Common myeloid progenitor, CD34-positive (primary cell): Measurements from ENCODE around the gene GMPPA.

Source experiments
- CTCF ChIA-PET: fragments of 350-600 bp; sonication (Branson Sonifier 250); formaldehyde crosslinking; loops from one replicate; lab custom pipeline; 2021; ENCODE audit warnings: antibody characterized with exemption; lab: Charles Lee
- POLR2A ChIA-PET: fragments of 350-600 bp; sonication (Branson Sonifier 250); formaldehyde crosslinking; loops from one replicate; lab custom pipeline; 2021; ENCODE audit warnings: antibody characterized with exemption; lab: Charles Lee
- DNase-seq, 3 donors: peaks; one replicate each; pipeline versions ENCODE4 v3.0.0 to v3.0.0-alpha.2; 2013
- H3K27ac ChIP-seq, 2 experiments: 1 replicate in 1 of 2; 2 replicates in 1 of 2; pipeline ENCODE4 v1.7.0; 2013; ENCODE audit warnings: inconsistent platforms in 2 of 2, low read length in 2 of 2, mild to moderate bottlenecking in 2 of 2, low read depth in 1 of 2, moderate library complexity in 1 of 2; ENCODE audit not compliant: severe bottlenecking in 2 of 2, insufficient read depth in 1 of 2, poor library complexity in 1 of 2
- H3K27me3 ChIP-seq, 5 experiments: replicated peaks in 2 of 5; 1 replicate in 3 of 5; 2 replicates in 2 of 5; pipeline versions ENCODE4 v1.6.1 to v1.7.0; 2013; ENCODE audit warnings: low read length in 4 of 5, mild to moderate bottlenecking in 2 of 5, moderate library complexity in 2 of 5, inconsistent platforms in 1 of 5; ENCODE audit not compliant: insufficient read depth in 5 of 5, control insufficient read depth in 4 of 5
- H3K36me3 ChIP-seq, 4 experiments: 1 replicate in 2 of 4; 2 replicates in 2 of 4; pipeline versions ENCODE4 v1.6.1 to v1.7.0; 2013; ENCODE audit warnings: low read length in 3 of 4, control low read depth in 1 of 4, mild to moderate bottlenecking in 1 of 4; ENCODE audit not compliant: control insufficient read depth in 4 of 4, insufficient read depth in 4 of 4
- H3K4me1 ChIP-seq, 4 experiments: 1 replicate in 3 of 4; 2 replicates in 1 of 4; pipeline versions ENCODE4 v1.6.1 to v1.7.1; 2013; ENCODE audit warnings: low read length in 3 of 4, mild to moderate bottlenecking in 3 of 4, control low read depth in 1 of 4, inconsistent platforms in 1 of 4, moderate library complexity in 1 of 4; ENCODE audit not compliant: control insufficient read depth in 4 of 4, insufficient read depth in 4 of 4; ENCODE audit errors: control extremely low read depth in 1 of 4
- H3K4me3 ChIP-seq, 7 experiments: 1 replicate in 4 of 7; 2 replicates in 3 of 7; pipeline versions ENCODE4 v1.5.1 to v1.7.0; 2013; ENCODE audit warnings: mild to moderate bottlenecking in 7 of 7, low read length in 6 of 7, moderate library complexity in 6 of 7, inconsistent platforms in 2 of 7, low read depth in 2 of 7, control low read depth in 1 of 7; ENCODE audit not compliant: insufficient read depth in 4 of 7, control insufficient read depth in 1 of 7; ENCODE audit errors: extremely low read depth in 1 of 7
- H3K9me3 ChIP-seq, 5 experiments: 1 replicate in 4 of 5; 2 replicates in 1 of 5; pipeline versions ENCODE4 v1.6.1 to v1.7.1; 2013; ENCODE audit warnings: low read length in 4 of 5, mild to moderate bottlenecking in 2 of 5, inconsistent platforms in 1 of 5, low read depth in 1 of 5, moderate library complexity in 1 of 5; ENCODE audit not compliant: control insufficient read depth in 4 of 5, insufficient read depth in 2 of 5; ENCODE audit errors: control extremely low read depth in 1 of 5
- WGBS: methylation state at CpG from one replicate; pipeline ENCODE4 v1.1.5; 2013; ENCODE audit not compliant: insufficient coverage; 5-methylcytosine and 5-hydroxymethylcytosine counted together

Gene GMPPA

GRCh38 chr2:219461669-219462068, 37.0 kb upstream of the GMPPA start:
- Histone ChIP-seq H3K9me3 (no peaks in the 10 kb centered on the region), H3K4me3 (no peak overlapping the region), H3K27ac (no peak overlapping the region), H3K4me1 (peaks cover 0 to 17% (median under 1%) of the 10 kb centered on the region in 4 experiments), H3K36me3 (no peaks in the 10 kb centered on the region), H3K27me3 (no peaks in the 10 kb centered on the region)
- ChIA-PET CTCF (interaction anchor here (0.5 to 2.8 kb wide), 10 partner anchors 8 to 388 kb away, joined by 3 to 18 read pairs (median 5); no protein-coding TSS in a partner anchor), POLR2A (no interaction called here)
- DNase-seq: no peak
- WGBS: 97% methylated on average over 14 of the region's 14 CpGs

DNA sequence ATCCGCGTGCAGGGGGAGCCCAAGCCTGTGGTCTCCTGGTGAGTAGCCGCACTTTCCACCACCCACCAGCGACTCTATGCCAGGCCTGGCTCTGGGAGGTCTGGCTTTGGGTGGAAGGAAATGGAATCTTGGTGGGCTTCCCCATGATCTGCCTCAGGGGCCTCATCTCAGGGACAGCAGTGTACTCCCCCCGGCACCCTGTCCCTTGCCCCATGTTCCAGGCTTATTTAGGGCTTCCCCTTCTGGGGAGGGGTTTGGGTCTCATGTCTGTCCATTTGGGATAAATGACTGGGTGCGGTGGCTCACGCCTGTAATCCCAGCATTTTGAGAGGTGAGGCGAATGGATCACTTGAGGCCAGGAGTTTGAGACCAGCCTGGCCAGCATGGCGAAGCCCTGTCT, 36.3 kb upstream of the GMPPA start:
- Histone ChIP-seq H3K27ac (no peak overlapping the region), H3K4me1 (peaks cover 0 to 17% (median under 1%) of the 10 kb centered on the region in 4 experiments), H3K4me3 (no peak overlapping the region), H3K9me3 (no peaks in the 10 kb centered on the region), H3K36me3 (no peaks in the 10 kb centered on the region), H3K27me3 (no peaks in the 10 kb centered on the region)
- 97% methylated on average over 6 of the region's 9 CpGs for WGBS
- DNase-seq: no peak
- CTCF ChIA-PET: interaction anchor here (1.1 to 60.5 kb wide), 6 partner anchors 10 to 62 kb away, joined by 5 to 1724 read pairs (median 9); partner anchors contain the start of genes ASIC4, CHPF and TMEM198
- POLR2A ChIA-PET: no interaction called here

GRCh38 chr2:219464286-219465032, 34.2 kb upstream of the GMPPA start:
- no peak for DNase-seq
- WGBS: 98% methylated on average over 16 of the region's 21 CpGs
- H3K4me1 ChIP-seq: peaks cover 0 to 14% (median under 1%) of the 10 kb centered on the region in 4 experiments
- no peaks in the 10 kb centered on the region for H3K36me3 ChIP-seq
- no peak overlapping the region for H3K27ac ChIP-seq
- ChIA-PET POLR2A (interaction anchor here (0.6 kb wide), 1 partner anchor 37 kb away, joined by 3 read pairs; no protein-coding TSS in a partner anchor), CTCF (interaction anchor here (1.0 to 60.5 kb wide), 8 partner anchors 9 to 60 kb away, joined by 3 to 1724 read pairs (median 6); partner anchors contain the start of genes ASIC4, CHPF and TMEM198)
- H3K9me3 ChIP-seq: no peaks in the 10 kb centered on the region
- no peak overlapping the region for H3K4me3 ChIP-seq
- no peaks in the 10 kb centered on the region for H3K27me3 ChIP-seq

GRCh38 chr2:219465659-219466561, 32.8 kb upstream of the GMPPA start:
- H3K4me1 ChIP-seq: peaks cover 0 to 7% (median under 1%) of the 10 kb centered on the region in 4 experiments
- H3K9me3 ChIP-seq: no peaks in the 10 kb centered on the region
- H3K27me3 ChIP-seq: no peaks in the 10 kb centered on the region
- no peaks in the 10 kb centered on the region for H3K36me3 ChIP-seq
- H3K27ac ChIP-seq: no peak overlapping the region
- no peak overlapping the region for H3K4me3 ChIP-seq
- POLR2A ChIA-PET: no interaction called here
- CTCF ChIA-PET: interaction anchor here (2.8 to 60.5 kb wide), 4 partner anchors 9 to 59 kb away, joined by 12 to 1724 read pairs (median 21); partner anchors contain the start of genes ASIC4, CHPF and TMEM198
- DNase-seq: no peak
- 92% methylated on average over 36 of the region's 47 CpGs for WGBS

GRCh38 chr2:219466816-219467735, 31.6 kb upstream of the GMPPA start:
- no peaks in the 10 kb centered on the region for H3K4me1 ChIP-seq
- CTCF ChIA-PET: interaction anchor here (0.6 to 60.5 kb wide), 8 partner anchors 10 to 198 kb away, joined by 3 to 1724 read pairs (median 8); partner anchors contain the start of genes ASIC4, CHPF and TMEM198
- no peaks in the 10 kb centered on the region for H3K36me3 ChIP-seq
- no peak overlapping the region for H3K4me3 ChIP-seq
- no peak overlapping the region for H3K27ac ChIP-seq
- H3K9me3 ChIP-seq: no peaks in the 10 kb centered on the region
- DNase-seq: no peak
- POLR2A ChIA-PET: no interaction called here
- H3K27me3 ChIP-seq: no peaks in the 10 kb centered on the region
- 97% methylated on average over 23 of the region's 28 CpGs for WGBS

- CTCF ChIA-PET: interaction anchor here (0.7 to 60.5 kb wide), 7 partner anchors 9 to 198 kb away, joined by 3 to 1724 read pairs (median 12); partner anchors contain the start of genes ASIC4, CHPF and TMEM198
- H3K36me3 ChIP-seq: no peaks in the 10 kb centered on the region
- POLR2A ChIA-PET: no interaction called here
Observed at GRCh38 chr2:219467736-219468075, 31.0 kb upstream of the GMPPA start.

More at GRCh38 chr2:219467736-219468075, 31.0 kb upstream of the GMPPA start:
- no peaks in the 10 kb centered on the region for H3K27me3 ChIP-seq
- no peaks in the 10 kb centered on the region for H3K4me1 ChIP-seq
- no peak overlapping the region for H3K4me3 ChIP-seq
- H3K9me3 ChIP-seq: no peaks in the 10 kb centered on the region
- no peak overlapping the region for H3K27ac ChIP-seq
- DNase-seq: no peak
- WGBS: 100% methylated on average over 2 of the region's 2 CpGs
